Panc1 (cell line): ENCODE measurements around the gene C19orf81.

Source experiments
- CTCF ChIP-seq: fragments of 450-650 bp; IDR thresholded peaks from 2 replicates; pipeline ENCODE4 v1.5.1; 2017; ENCODE audit warnings: mild to moderate bottlenecking
- POLR2AphosphoS5 ChIP-seq: IDR thresholded peaks from 2 replicates; pipeline ENCODE4 v1.6.1; 2012; ENCODE audit warnings: mild to moderate bottlenecking, low read depth, low read length, moderate library complexity

DNA sequence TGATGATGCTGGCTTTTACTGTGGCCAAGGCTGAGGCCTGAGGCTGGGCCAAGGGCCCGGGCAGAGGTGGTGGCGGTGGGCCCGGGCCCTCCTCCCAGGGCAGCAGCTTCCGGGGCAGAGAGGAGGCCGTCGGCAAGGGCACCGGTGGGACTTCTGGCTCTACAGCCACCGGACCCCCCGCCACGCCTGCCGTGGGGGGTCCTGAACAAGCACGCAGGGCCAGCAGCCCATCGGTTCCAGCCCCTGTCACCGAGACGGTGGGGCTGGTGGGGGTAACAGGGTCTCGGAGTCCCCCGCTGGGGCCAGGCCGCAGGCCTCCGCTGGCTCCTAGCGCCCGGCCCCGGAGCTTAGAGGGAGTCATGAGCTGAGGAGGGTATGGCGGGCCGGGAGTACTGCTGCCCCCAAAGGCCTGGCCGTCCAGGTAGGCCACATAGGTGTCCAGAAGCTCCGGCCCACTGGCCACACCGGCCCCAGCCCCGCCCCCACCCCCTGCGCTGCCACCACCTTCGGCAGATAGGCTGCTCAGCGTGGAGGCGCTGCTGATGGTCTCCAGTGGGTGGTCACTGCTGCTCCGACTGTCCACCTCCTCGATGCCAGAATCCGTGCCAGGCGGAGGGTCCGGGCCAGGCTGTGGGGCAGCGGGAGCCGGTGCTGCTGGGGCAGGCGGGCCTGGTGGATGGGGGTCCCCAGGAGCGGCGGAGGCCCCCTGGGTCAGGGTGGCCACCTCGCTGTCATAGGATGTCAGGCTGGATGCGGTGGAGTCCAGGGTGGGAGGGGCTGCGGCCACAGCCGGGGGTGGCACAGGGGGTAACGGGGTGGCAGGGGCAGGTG is 17.3 kb downstream of the C19orf81 start:
- TF ChIP-seq CTCF (no peak), POLR2AphosphoS5 (no peak)
